Heart left ventricle (tissue), 16 donors: ENCODE measurements around the gene CEACAM21. TPM values are rescaled to one million over a fixed set of nuclear protein-coding genes. Genes with fewer than 3 reads are reported as not detected.
A peak's percentile ranks its signal among the peaks of the same experiment; 100 is the strongest.

Experiments
- ATAC-seq, 4 donors: fragments of 200-7000 bp; cut with Tn5 transposase; one replicate each; pipeline ENCODE4 v1.9.1; 2020 to 2022; ENCODE audit warnings: moderate library complexity in 4 of 4, mild to moderate bottlenecking in 3 of 4, moderate number of reproducible peaks in 1 of 4
- DNase-seq, 5 donors: peaks; one replicate each; pipeline ENCODE4 v3.0.0-alpha.2; 2020
- H3K27ac ChIP-seq, 12 donors: fragments of 200-600 bp; sonication (generic) in 4 of 12; one replicate each; pipeline versions ENCODE4 v1.5.0 to v1.8.0; 2016 to 2022; ENCODE audit warnings: mild to moderate bottlenecking in 2 of 12
- H3K27me3 ChIP-seq, 9 donors: fragments of 200-600 bp; sonication (generic) in 2 of 9; one replicate each; pipeline versions ENCODE4 v1.5.1 to v1.8.0; 2016 to 2022; ENCODE audit warnings: mild to moderate bottlenecking in 3 of 9
- H3K36me3 ChIP-seq, 9 donors: fragments of 200-600 bp; sonication (generic) in 2 of 9; one replicate each; pipeline versions ENCODE4 v1.5.0 to v1.8.0; 2018 to 2022; ENCODE audit warnings: mild to moderate bottlenecking in 2 of 9
- H3K4me1 ChIP-seq, 12 donors: fragments of 200-600 bp; sonication (generic) in 4 of 12; one replicate each; pipeline versions ENCODE4 v1.5.0 to v1.8.0; 2016 to 2022; ENCODE audit warnings: mild to moderate bottlenecking in 3 of 12
- H3K4me3 ChIP-seq, 12 donors: fragments of 200-600 bp; sonication (generic) in 4 of 12; one replicate each; pipeline versions ENCODE4 v1.5.0 to v1.8.0; 2017 to 2022; ENCODE audit warnings: mild to moderate bottlenecking in 9 of 12, moderate library complexity in 4 of 12
- H3K9me3 ChIP-seq, 12 donors: fragments of 200-600 bp; sonication (generic) in 4 of 12; one replicate each; pipeline versions ENCODE4 v1.5.0 to v1.8.0; 2016 to 2022; ENCODE audit warnings: mild to moderate bottlenecking in 1 of 12
- POLR2A ChIP-seq, 2 donors: fragments of 450-650 bp; IDR thresholded peaks; one replicate each; pipeline ENCODE4 v1.6.1; 2017; ENCODE audit warnings: antibody characterized with exemption in 2 of 2, mild to moderate bottlenecking in 2 of 2, moderate library complexity in 2 of 2
- WGBS, 4 donors: extraction: QIAGEN DNeasy Blood & Tissue Kit in 2 of 4; methylation state at CpG; one replicate each; pipeline versions ENCODE4 v1.1.5 to v1.1.7; 2013 to 2018; 5-methylcytosine and 5-hydroxymethylcytosine counted together
- intact Hi-C, 10 donors: fragments of 100-400 bp; cut with DNase I; formaldehyde crosslinking; loops; one replicate each; pipeline versions ENCODE4 v1.11.1 to v1.14.2; 2022
- polyA plus RNA-seq, 2 donors: library from polyadenylated mRNA; stranded (reverse); fragments of 200-250 nt; gene quantifications; one replicate each; pipeline ENCODE4 v1.2.3, GENCODE V29; 2013
- total RNA-seq, 9 donors: library from RNA; depleted of rRNA in 2 of 9; stranded (reverse); fragments of >200 nt in 2 of 9; fragmentation: NEBNext Ultra II Directional in 3 of 9; extraction: Animal tissue kit (Norgen Biotek cat#: 25700) in 3 of 9; gene quantifications; one replicate each; pipeline versions ENCODE4 v1.1.0 to v1.2.4, GENCODE V29; 2016 to 2023
- TF ChIP-seq, protein P1 (sequence below), 12 donors: fragments of 200-600 bp; sonication (generic) in 4 of 12; IDR thresholded peaks; one replicate each; pipeline versions ENCODE4 v1.5.0 to v1.8.0; 2018 to 2022; ENCODE audit warnings: antibody characterized with exemption in 12 of 12, mild to moderate bottlenecking in 5 of 12
- donor health status: ischemic (EF 13 %, LVEDD 7.1; RV severe dilation, severe dysfunction).
- donor health status: healthy with polysubstance abuse.
- donor health status: DM: no; HTN: yes; CAD: no.
- donor health status: DM: no; HTN: no; CAD: no.
- donor health status: ischemic (EF 25% LVEDD 6.9; RV normal size, moderate dysfunction).
- donor health status: ischemic (EF 25% LVEDD 5.7; RV mildly dilated, moderate dysfunction).
- donor health status: healthy.
- donor health status: DM: yes; HTN: yes; CAD: no.
- donor health status: ischemic (EF 35%, LVEDD 5.7; RV mildly dilated, moderate dysfunction).
- donor health status: nonischemic (EF 11% LVEDD 7.7; RV severe dilation, severe dysfunction).
- donor health status: DM: yes; HTN: yes; CAD: no.
- donor health status: PGD.
- donor health status: ischemic (EF 29% LVEDD 5.4; RV normal size, mild dysfunction).
- donor health status: nonischemic (EF 23%, LVEDD 6.1; RV moderate dilation, normal function).

Gene CEACAM21
- total and polyA plus RNA-seq, 11 donors = 0.27 to 5.7 (median 0.56) TPM; not detected in 2

DNA sequence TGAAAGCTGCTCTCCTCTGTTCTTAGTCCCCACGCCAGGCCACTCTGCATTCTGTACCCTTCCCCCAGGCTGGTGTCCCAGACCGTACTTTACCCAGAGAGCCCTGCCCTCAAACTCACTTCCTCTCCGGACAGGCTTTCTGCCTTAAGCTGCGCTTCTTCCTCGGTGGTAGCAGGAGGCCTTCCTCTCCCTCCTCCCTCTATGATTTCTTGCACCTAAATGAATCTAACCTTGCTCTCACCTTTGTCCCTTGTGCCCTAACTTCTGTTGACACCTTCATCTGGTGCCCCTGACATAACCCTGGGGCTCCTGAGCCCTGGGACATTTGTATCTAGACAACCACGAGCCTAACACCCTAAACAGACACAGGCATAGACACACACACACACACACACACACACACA is 29.6 kb upstream of the CEACAM21 start:
- ATAC-seq = peak; percentile 47 to 76 (median 64)
- 24 to 34% (median 30%) methylated on average over 6 of the region's 6 CpGs for WGBS, 4 donors
- Histone ChIP-seq H3K36me3 (no peaks in the 10 kb centered on the region), H3K27ac (peak overlapping the region in 7 of 12 donors; percentile 2 to 84 (median 33)), H3K4me3 (peak overlapping the region in 2 of 12 donors; percentile 7 to 32), H3K27me3 (peaks cover 0 to 23% (median 0%) of the 10 kb centered on the region in 9 donors), H3K4me1 (peaks cover 0 to 71% (median 7%) of the 10 kb centered on the region in 12 donors), H3K9me3 (no peaks in the 10 kb centered on the region)
- intact Hi-C loops = loop anchor here in 2 of 10 donors (10.0 kb wide), 2 partner anchors 102 to 222 kb away; partner anchors contain the start of gene ERICH4 (in 1 of the 2)
- no peak for TF ChIP-seq POLR2A (IDR thresholded peaks at IDR 0.05)
- TF ChIP-seq, protein P1, sequence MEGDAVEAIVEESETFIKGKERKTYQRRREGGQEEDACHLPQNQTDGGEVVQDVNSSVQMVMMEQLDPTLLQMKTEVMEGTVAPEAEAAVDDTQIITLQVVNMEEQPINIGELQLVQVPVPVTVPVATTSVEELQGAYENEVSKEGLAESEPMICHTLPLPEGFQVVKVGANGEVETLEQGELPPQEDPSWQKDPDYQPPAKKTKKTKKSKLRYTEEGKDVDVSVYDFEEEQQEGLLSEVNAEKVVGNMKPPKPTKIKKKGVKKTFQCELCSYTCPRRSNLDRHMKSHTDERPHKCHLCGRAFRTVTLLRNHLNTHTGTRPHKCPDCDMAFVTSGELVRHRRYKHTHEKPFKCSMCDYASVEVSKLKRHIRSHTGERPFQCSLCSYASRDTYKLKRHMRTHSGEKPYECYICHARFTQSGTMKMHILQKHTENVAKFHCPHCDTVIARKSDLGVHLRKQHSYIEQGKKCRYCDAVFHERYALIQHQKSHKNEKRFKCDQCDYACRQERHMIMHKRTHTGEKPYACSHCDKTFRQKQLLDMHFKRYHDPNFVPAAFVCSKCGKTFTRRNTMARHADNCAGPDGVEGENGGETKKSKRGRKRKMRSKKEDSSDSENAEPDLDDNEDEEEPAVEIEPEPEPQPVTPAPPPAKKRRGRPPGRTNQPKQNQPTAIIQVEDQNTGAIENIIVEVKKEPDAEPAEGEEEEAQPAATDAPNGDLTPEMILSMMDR (IDR thresholded peaks at IDR 0.05) = no peak
- peak in 1 of 5 donors; percentile 42 for DNase-seq

DNA sequence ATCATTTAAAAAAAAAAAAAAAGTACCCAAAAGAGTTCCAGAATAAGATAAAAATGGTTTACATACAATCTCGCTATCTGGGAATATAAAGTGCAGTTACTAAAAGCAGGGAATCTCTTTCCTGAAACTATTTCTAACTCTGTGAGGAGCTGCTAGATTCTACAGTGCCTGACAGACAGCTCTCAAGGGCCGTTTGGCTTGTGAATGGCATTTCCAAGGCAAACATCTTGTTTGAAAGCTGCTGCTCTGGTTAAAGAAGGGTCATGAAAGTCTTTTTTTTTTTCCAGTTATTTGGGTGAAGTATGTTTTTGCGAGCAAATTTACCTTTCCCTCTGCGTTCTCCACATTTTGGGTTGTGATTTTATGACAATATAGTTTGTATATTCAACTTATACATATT is 29.0 kb upstream of the CEACAM21 start:
- no peaks in the 10 kb centered on the region for H3K9me3 ChIP-seq
- peaks cover 0 to 20% (median 0%) of the 10 kb centered on the region in 9 donors for H3K27me3 ChIP-seq
- no peak for DNase-seq
- peak overlapping the region in 1 of 12 donors; percentile 84 for H3K27ac ChIP-seq
- TF ChIP-seq POLR2A (IDR thresholded peaks at IDR 0.05) = no peak
- TF ChIP-seq, protein P1 (IDR thresholded peaks at IDR 0.05) = no peak
- H3K4me3 ChIP-seq = no peak overlapping the region
- peaks cover 0 to 76% (median 8%) of the 10 kb centered on the region in 12 donors for H3K4me1 ChIP-seq
- no peaks in the 10 kb centered on the region for H3K36me3 ChIP-seq
- 64 to 67% (median 67%) methylated on average over 4 of the region's 4 CpGs for WGBS, 4 donors
- ATAC-seq = no peak
- intact Hi-C loops = loop anchor here in 2 of 10 donors (10.0 kb wide), 2 partner anchors 102 to 222 kb away; partner anchors contain the start of gene ERICH4 (in 1 of the 2)

DNA sequence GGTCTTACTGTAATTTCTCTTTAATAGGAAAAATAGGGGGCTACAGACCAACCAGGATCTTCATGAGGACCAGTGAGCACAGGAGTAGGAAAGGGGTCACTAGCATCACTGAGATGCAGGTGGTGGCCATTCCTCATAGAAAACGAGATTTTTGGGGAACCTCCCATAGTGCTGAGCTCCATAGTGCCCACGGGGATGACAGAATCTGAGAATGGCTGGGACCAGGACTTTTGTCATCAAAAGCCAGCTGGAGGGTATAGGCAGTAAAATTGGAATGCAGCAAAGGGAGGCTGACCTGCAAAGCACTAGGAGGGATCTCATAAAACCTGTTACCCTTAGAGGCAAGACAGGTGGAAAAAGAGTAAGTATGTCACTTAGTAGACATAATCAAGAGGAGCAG is 28.4 kb upstream of the CEACAM21 start:
- intact Hi-C loops = loop anchor here in 2 of 10 donors (10.0 kb wide), 2 partner anchors 103 to 223 kb away; partner anchors contain the start of gene ERICH4 (in 1 of the 2)
- H3K4me1 ChIP-seq = peaks cover 0 to 83% (median 8%) of the 10 kb centered on the region in 12 donors
- 72 to 76% (median 73%) methylated on average over 2 of the region's 2 CpGs for WGBS, 4 donors
- no peak overlapping the region for H3K4me3 ChIP-seq
- no peaks in the 10 kb centered on the region for H3K36me3 ChIP-seq
- H3K27ac ChIP-seq = peak overlapping the region in 1 of 12 donors; percentile 84
- H3K9me3 ChIP-seq = no peaks in the 10 kb centered on the region
- peaks cover 0 to 14% (median 0%) of the 10 kb centered on the region in 9 donors for H3K27me3 ChIP-seq
- no peak for DNase-seq
- TF ChIP-seq, protein P1 (IDR thresholded peaks at IDR 0.05) = no peak
- no peak for TF ChIP-seq POLR2A (IDR thresholded peaks at IDR 0.05)
- no peak for ATAC-seq

DNA sequence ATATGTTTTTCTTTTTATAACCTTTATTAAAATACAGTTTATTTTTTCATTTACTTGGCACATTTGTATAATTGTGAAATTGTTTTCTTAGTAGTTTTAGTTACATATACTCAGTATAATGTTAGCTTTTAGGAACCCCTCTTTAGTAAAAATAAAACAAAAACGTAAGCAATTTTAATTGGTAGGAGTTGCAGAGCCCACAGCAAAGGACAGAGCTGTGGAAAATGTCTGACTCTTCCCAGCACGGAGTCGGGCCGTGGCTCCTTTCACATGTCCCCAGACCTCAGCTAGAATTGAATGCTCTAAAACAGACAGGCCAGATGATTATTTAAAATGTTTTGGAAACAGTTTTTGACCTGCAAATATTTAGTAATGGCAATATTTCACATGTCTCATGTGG is 27.9 kb upstream of the CEACAM21 start:
- 45 to 62% (median 53%) methylated on average over 4 of the region's 4 CpGs for WGBS, 4 donors
- Histone ChIP-seq H3K4me3 (no peak overlapping the region), H3K36me3 (no peaks in the 10 kb centered on the region), H3K9me3 (no peaks in the 10 kb centered on the region), H3K4me1 (peaks cover 0 to 86% (median 8%) of the 10 kb centered on the region in 12 donors), H3K27ac (peak overlapping the region in 6 of 12 donors; percentile 62 to 93 (median 68)), H3K27me3 (peaks cover 0 to 13% (median 0%) of the 10 kb centered on the region in 9 donors)
- ATAC-seq (no peak), DNase-seq (no peak)
- TF ChIP-seq, protein P1 (IDR thresholded peaks at IDR 0.05) = no peak
- no peak for TF ChIP-seq POLR2A (IDR thresholded peaks at IDR 0.05)
- intact Hi-C loops = loop anchor here in 2 of 10 donors (2.0 to 10.0 kb wide), 3 partner anchors 15 to 223 kb away; partner anchors contain the start of gene ERICH4 (in 1 of the 2)
